Neural progenitor cell (in vitro differentiated cells): ENCODE data around the gene GLT6D1. TPM values are rescaled to one million over a fixed set of nuclear protein-coding genes. Genes with fewer than 3 reads are reported as not detected.

Experiments used
- DNase-seq: peaks from one replicate; pipeline ENCODE4 v3.0.0-alpha.2; 2016; ENCODE audit warnings: low spot score
- H2AFZ ChIP-seq: fragments of 200-600 bp; sonication (generic); replicated peaks from 2 replicates; pipeline ENCODE4 v1.6.1; 2016; ENCODE audit warnings: antibody characterized with exemption
- H3F3A ChIP-seq: fragments of 200-600 bp; sonication (generic); 2 replicates; pipeline ENCODE4 v1.6.1; 2016; ENCODE audit warnings: antibody characterized with exemption, low read depth
- H3K27ac ChIP-seq: fragments of 200-600 bp; sonication (generic); 2 replicates; pipeline ENCODE4 v1.5.1; 2016; ENCODE audit warnings: mild to moderate bottlenecking
- H3K27me3 ChIP-seq: fragments of 200-600 bp; sonication (generic); 2 replicates; pipeline ENCODE4 v1.6.1; 2016; ENCODE audit warnings: mild to moderate bottlenecking, moderate library complexity
- H3K36me3 ChIP-seq: fragments of 200-600 bp; sonication (generic); 2 replicates; pipeline ENCODE4 v1.5.1; 2016
- H3K4me1 ChIP-seq: fragments of 200-600 bp; sonication (generic); 2 replicates; pipeline ENCODE4 v1.6.1; 2016; ENCODE audit warnings: mixed run types
- H3K4me2 ChIP-seq: fragments of 200-600 bp; sonication (generic); 2 replicates; pipeline ENCODE4 v1.6.1; 2016
- H3K4me3 ChIP-seq: fragments of 200-600 bp; sonication (generic); 2 replicates; pipeline ENCODE4 v1.5.1; 2016
- H3K79me2 ChIP-seq: fragments of 200-600 bp; sonication (generic); 2 replicates; pipeline ENCODE4 v1.6.1; 2016; ENCODE audit warnings: low read depth
- H3K9ac ChIP-seq: fragments of 200-600 bp; sonication (generic); 2 replicates; pipeline ENCODE4 v1.6.1; 2016
- H3K9me3 ChIP-seq: fragments of 200-600 bp; sonication (generic); 2 replicates; pipeline ENCODE4 v1.5.1; 2016; ENCODE audit warnings: low read depth
- H4K20me1 ChIP-seq: fragments of 200-600 bp; sonication (generic); 2 replicates; pipeline ENCODE4 v1.6.1; 2016; ENCODE audit warnings: low read depth
- H3K27ac Mint-ChIP-seq: 3 replicates; pipeline ENCODE4 v1.8.0; 2021; ENCODE audit warnings: mixed read lengths
- H3K27me3 Mint-ChIP-seq: 2 replicates; pipeline ENCODE4 v1.8.0; 2022; ENCODE audit warnings: low read depth, mild to moderate bottlenecking, inconsistent platforms, moderate library complexity, mixed read lengths; ENCODE audit not compliant: insufficient read depth
- H3K36me3 Mint-ChIP-seq: 3 replicates; pipeline ENCODE4 v1.8.0; 2021; ENCODE audit warnings: mixed read lengths
- H3K4me1 Mint-ChIP-seq: 3 replicates; pipeline ENCODE4 v1.8.0; 2021; ENCODE audit warnings: mixed read lengths
- H3K4me3 Mint-ChIP-seq: 3 replicates; pipeline ENCODE4 v1.8.0; 2021; ENCODE audit warnings: mild to moderate bottlenecking, moderate library complexity, mixed read lengths
- H3K9me3 Mint-ChIP-seq: 3 replicates; pipeline ENCODE4 v1.8.0; 2020; ENCODE audit warnings: mixed read lengths
- CTCF ChIP-seq: fragments of 200-600 bp; sonication (generic); IDR thresholded peaks from 2 replicates; pipeline ENCODE4 v1.5.1; 2017; ENCODE audit warnings: antibody characterized with exemption, mild to moderate bottlenecking
- EZH2 ChIP-seq: fragments of 200-600 bp; sonication (generic); IDR thresholded peaks from 2 replicates; pipeline ENCODE4 v1.6.1; 2017; ENCODE audit warnings: antibody characterized with exemption, mild to moderate bottlenecking, moderate library complexity
- EZH2phosphoT487 ChIP-seq: fragments of 200-600 bp; sonication (generic); IDR thresholded peaks from 2 replicates; pipeline ENCODE4 v1.6.1; 2017; ENCODE audit warnings: antibody characterized with exemption
- total RNA-seq: library from RNA; depleted of rRNA; stranded (reverse); fragments of >200 nt; gene quantifications from 2 replicates; pipeline ENCODE4 v1.2.3, GENCODE V29; 2015; ENCODE audit warnings: low replicate concordance

GLT6D1 gene
- 0.12 and 0.80 TPM in 2 replicates for total RNA-seq

GRCh38 chr9:135639196-135639595, at the start of gene GLT6D1:
Gene GLT6D1, minus strand, starts transcription at chr9:135639540. Its CDS starts 353 bp downstream, at chr9:135639187.
- Histone ChIP-seq H3K9ac (no peak within 1 kb of the TSS), H3K9me3 (no peaks in the 10 kb centered on the region), H3K4me3 (no peak within 1 kb of the TSS), H4K20me1 (no peaks in the 10 kb centered on the region), H3K4me1 (no peaks in the 10 kb centered on the region), H3K4me2 (no peak within 1 kb of the TSS), H3K36me3 (no peaks in the 10 kb centered on the region), H2AFZ (no peak within 1 kb of the TSS), H3K27ac (no peak within 1 kb of the TSS), H3K27me3 (no peaks in the 10 kb centered on the region), H3K79me2 (no peaks in the 10 kb centered on the region), H3F3A (no peaks in the 10 kb centered on the region)
- Mint-ChIP-seq H3K9me3 (peaks cover 10% of the 10 kb centered on the region), H3K36me3 (no peaks in the 10 kb centered on the region), H3K27ac (no peak within 1 kb of the TSS), H3K4me1 (no peaks in the 10 kb centered on the region), H3K27me3 (peaks cover 3% of the 10 kb centered on the region), H3K4me3 (no peak within 1 kb of the TSS)
- TF ChIP-seq EZH2 = no peak
- no peak for TF ChIP-seq CTCF
- no peak for TF ChIP-seq EZH2phosphoT487
- DNase-seq = no peak

- Mint-ChIP-seq H3K36me3 (no peaks in the 10 kb centered on the region), H3K4me1 (peaks cover 13% of the 10 kb centered on the region), H3K4me3 (no peak overlapping the region), H3K27me3 (peaks cover 4% of the 10 kb centered on the region), H3K27ac (no peak overlapping the region), H3K9me3 (no peaks in the 10 kb centered on the region)
- H3K9me3 ChIP-seq = no peaks in the 10 kb centered on the region
- H3K4me3 ChIP-seq = no peak overlapping the region
- no peaks in the 10 kb centered on the region for H3F3A ChIP-seq
- DNase-seq = no peak
- H3K27me3 ChIP-seq = no peaks in the 10 kb centered on the region
- no peak for TF ChIP-seq EZH2phosphoT487
- TF ChIP-seq CTCF = no peak
- TF ChIP-seq EZH2 = no peak
- H3K9ac ChIP-seq = no peak overlapping the region
- no peaks in the 10 kb centered on the region for H3K79me2 ChIP-seq
- H3K27ac ChIP-seq = no peak overlapping the region
- H3K4me2 ChIP-seq = no peak overlapping the region
- no peak overlapping the region for H2AFZ ChIP-seq
- no peaks in the 10 kb centered on the region for H3K36me3 ChIP-seq
- no peaks in the 10 kb centered on the region for H4K20me1 ChIP-seq
- no peaks in the 10 kb centered on the region for H3K4me1 ChIP-seq
Observed at GRCh38 chr9:135689011-135689410, 49.7 kb upstream of the GLT6D1 start.

GRCh38 chr9:135687216-135687615, 47.9 kb upstream of the GLT6D1 start:
- H3K27ac Mint-ChIP-seq = no peak overlapping the region
- no peak for TF ChIP-seq EZH2
- TF ChIP-seq EZH2phosphoT487 = no peak
- TF ChIP-seq CTCF = no peak
- H3K36me3 ChIP-seq = no peaks in the 10 kb centered on the region
- H3K4me1 ChIP-seq = no peaks in the 10 kb centered on the region
- DNase-seq = no peak
- peaks cover 3% of the 10 kb centered on the region for H3K27me3 Mint-ChIP-seq
- no peaks in the 10 kb centered on the region for H3K9me3 ChIP-seq
- no peaks in the 10 kb centered on the region for H3K36me3 Mint-ChIP-seq
- no peak overlapping the region for H3K4me2 ChIP-seq
- H4K20me1 ChIP-seq = no peaks in the 10 kb centered on the region
- no peaks in the 10 kb centered on the region for H3K27me3 ChIP-seq
- no peaks in the 10 kb centered on the region for H3K9me3 Mint-ChIP-seq
- H3K4me3 ChIP-seq = no peak overlapping the region
- H3F3A ChIP-seq = no peaks in the 10 kb centered on the region
- H3K79me2 ChIP-seq = no peaks in the 10 kb centered on the region
- peaks cover 9% of the 10 kb centered on the region for H3K4me1 Mint-ChIP-seq
- H2AFZ ChIP-seq = no peak overlapping the region
- no peak overlapping the region for H3K9ac ChIP-seq
- H3K4me3 Mint-ChIP-seq = no peak overlapping the region
- H3K27ac ChIP-seq = no peak overlapping the region
